MM.1S (cell line): ENCODE results near the gene UGT1A5.
"Not testable (repeated sequence)": the region's sequence is repeated elsewhere in the genome, so short reads cannot be mapped to it uniquely, and the experiment has no call there.

Source experiments
- DNase-seq: peaks from one replicate; pipeline ENCODE4 v3.0.0-alpha.2; 2015
- H2AFZ ChIP-seq: fragments of 300-600 bp; sonication (generic); 2 replicates; pipeline ENCODE4 v1.6.0; 2016; ENCODE audit warnings: antibody characterized with exemption, low read length
- H3F3A ChIP-seq: fragments of 300-600 bp; sonication (generic); 2 replicates; pipeline ENCODE4 v1.6.1; 2016; ENCODE audit warnings: mild to moderate bottlenecking, antibody characterized with exemption, low read length, moderate library complexity, mixed read lengths; ENCODE audit not compliant: insufficient read depth
- H3K27ac ChIP-seq: fragments of 300-600 bp; sonication (generic); 2 replicates; pipeline ENCODE4 v1.5.1; 2016; ENCODE audit warnings: mild to moderate bottlenecking, low read length
- H3K27me3 ChIP-seq: fragments of 300-600 bp; sonication (generic); replicated peaks from 2 replicates; pipeline ENCODE4 v1.6.0; 2016; ENCODE audit warnings: low read length; ENCODE audit not compliant: insufficient read depth
- H3K36me3 ChIP-seq: fragments of 300-600 bp; sonication (generic); replicated peaks from 2 replicates; pipeline ENCODE4 v1.6.1; 2016; ENCODE audit warnings: mild to moderate bottlenecking, low read length, mixed read lengths; ENCODE audit not compliant: insufficient read depth
- H3K4me1 ChIP-seq: fragments of 300-600 bp; sonication (generic); 2 replicates; pipeline ENCODE4 v1.6.1; 2016; ENCODE audit warnings: low read length, mixed read lengths
- H3K4me2 ChIP-seq: fragments of 300-600 bp; sonication (generic); 2 replicates; pipeline ENCODE4 v1.6.0; 2016; ENCODE audit warnings: low read depth, low read length
- H3K4me3 ChIP-seq: fragments of 300-600 bp; sonication (generic); 2 replicates; pipeline ENCODE4 v1.5.1; 2016; ENCODE audit warnings: low read length, mixed read lengths
- H3K79me2 ChIP-seq: fragments of 300-600 bp; sonication (generic); 2 replicates; pipeline ENCODE4 v1.6.1; 2016; ENCODE audit warnings: mixed run types, low read length, mixed read lengths
- H3K9ac ChIP-seq: fragments of 300-600 bp; sonication (generic); 2 replicates; pipeline ENCODE4 v1.6.1; 2016; ENCODE audit warnings: low read length, mixed read lengths
- H3K9me2 ChIP-seq: fragments of 300-600 bp; sonication (generic); replicated peaks from 2 replicates; pipeline ENCODE4 v1.6.1; 2016; ENCODE audit warnings: mild to moderate bottlenecking, low read length, mixed read lengths; ENCODE audit not compliant: insufficient read depth
- H3K9me3 ChIP-seq: fragments of 300-600 bp; sonication (generic); replicated peaks from 2 replicates; pipeline ENCODE4 v1.6.1; 2016; ENCODE audit warnings: mild to moderate bottlenecking, low read length, mixed read lengths; ENCODE audit not compliant: insufficient read depth
- H4K20me1 ChIP-seq: fragments of 300-600 bp; sonication (generic); 2 replicates; pipeline ENCODE4 v1.6.1; 2016; ENCODE audit warnings: mild to moderate bottlenecking, low read length, moderate library complexity, mixed read lengths; ENCODE audit not compliant: insufficient read depth
- EZH2 ChIP-seq: fragments of 300-600 bp; sonication (generic); optimal IDR thresholded peaks from 2 replicates; pipeline ENCODE3; 2017; ENCODE audit warnings: low read depth, mild to moderate bottlenecking, antibody characterized with exemption, low read length, mixed read lengths
- EZH2phosphoT487 ChIP-seq: fragments of 300-600 bp; sonication (generic); IDR thresholded peaks from 2 replicates; pipeline ENCODE4 v1.6.1; 2018; ENCODE audit warnings: antibody characterized with exemption, low read length
- TF ChIP-seq, protein P1 (sequence below): fragments of 300-600 bp; sonication (generic); IDR thresholded peaks from 2 replicates; pipeline ENCODE4 v1.5.1; 2016; ENCODE audit warnings: antibody characterized with exemption, low read length, mixed read lengths

Gene UGT1A5

GRCh38 chr2:233746475-233747282, 34.0 kb downstream of the UGT1A5 start:
- no peak for DNase-seq

DNA sequence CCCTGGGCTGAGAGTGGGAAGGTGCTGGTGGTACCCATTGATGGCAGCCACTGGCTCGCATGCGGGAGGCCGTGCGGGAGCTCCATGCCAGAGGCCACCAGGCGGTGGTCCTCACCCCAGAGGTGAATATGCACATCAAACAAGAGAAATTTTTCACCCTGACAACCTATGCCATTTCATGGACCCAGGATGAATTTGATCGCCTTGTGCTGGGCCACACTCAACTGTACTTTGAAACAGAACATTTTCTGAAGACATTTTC, 34.5 kb downstream of the UGT1A5 start:
- H3K27ac ChIP-seq: no peak overlapping the region

More at GRCh38 chr2:233746475-233747282, 34.0 kb downstream of the UGT1A5 start:
- Histone ChIP-seq H3K9me2 (no peaks in the 10 kb centered on the region), H3K27me3 (no peaks in the 10 kb centered on the region), H3K9me3 (no peaks in the 10 kb centered on the region), H3K79me2 (no peaks in the 10 kb centered on the region), H2AFZ (no peak overlapping the region), H3F3A (no peaks in the 10 kb centered on the region), H3K4me3 (no peak overlapping the region), H3K27ac (no peak overlapping the region), H4K20me1 (no peaks in the 10 kb centered on the region), H3K36me3 (no peaks in the 10 kb centered on the region), H3K9ac (no peak overlapping the region), H3K4me1 (no peaks in the 10 kb centered on the region), H3K4me2 (no peak overlapping the region)
- no peak for TF ChIP-seq EZH2phosphoT487
- TF ChIP-seq, protein P1, sequence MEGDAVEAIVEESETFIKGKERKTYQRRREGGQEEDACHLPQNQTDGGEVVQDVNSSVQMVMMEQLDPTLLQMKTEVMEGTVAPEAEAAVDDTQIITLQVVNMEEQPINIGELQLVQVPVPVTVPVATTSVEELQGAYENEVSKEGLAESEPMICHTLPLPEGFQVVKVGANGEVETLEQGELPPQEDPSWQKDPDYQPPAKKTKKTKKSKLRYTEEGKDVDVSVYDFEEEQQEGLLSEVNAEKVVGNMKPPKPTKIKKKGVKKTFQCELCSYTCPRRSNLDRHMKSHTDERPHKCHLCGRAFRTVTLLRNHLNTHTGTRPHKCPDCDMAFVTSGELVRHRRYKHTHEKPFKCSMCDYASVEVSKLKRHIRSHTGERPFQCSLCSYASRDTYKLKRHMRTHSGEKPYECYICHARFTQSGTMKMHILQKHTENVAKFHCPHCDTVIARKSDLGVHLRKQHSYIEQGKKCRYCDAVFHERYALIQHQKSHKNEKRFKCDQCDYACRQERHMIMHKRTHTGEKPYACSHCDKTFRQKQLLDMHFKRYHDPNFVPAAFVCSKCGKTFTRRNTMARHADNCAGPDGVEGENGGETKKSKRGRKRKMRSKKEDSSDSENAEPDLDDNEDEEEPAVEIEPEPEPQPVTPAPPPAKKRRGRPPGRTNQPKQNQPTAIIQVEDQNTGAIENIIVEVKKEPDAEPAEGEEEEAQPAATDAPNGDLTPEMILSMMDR: no peak
- TF ChIP-seq EZH2: no peak

DNA sequence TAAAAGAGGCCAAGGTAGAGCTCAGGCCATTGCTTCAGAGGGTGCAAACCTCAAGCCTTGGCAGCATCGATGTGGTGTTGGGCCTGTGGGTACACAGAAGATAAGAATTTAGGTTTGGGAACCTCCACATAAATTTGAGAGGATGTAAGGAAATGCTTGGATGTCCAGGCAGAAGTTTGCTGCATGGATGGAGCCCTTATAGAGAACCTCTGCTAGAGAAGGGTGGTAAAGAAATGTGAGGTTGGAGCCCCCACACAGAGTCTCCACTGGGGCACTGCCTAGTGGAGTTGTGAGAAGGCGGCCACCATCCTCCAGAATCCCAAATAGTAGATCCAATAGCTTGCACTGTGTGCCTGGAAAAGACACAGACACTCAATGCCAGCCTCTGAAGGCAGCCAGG, 38.0 kb downstream of the UGT1A5 start:
- H3K27ac ChIP-seq, H3K9me2 ChIP-seq, H3K4me3 ChIP-seq, H3F3A ChIP-seq, DNase-seq, H2AFZ ChIP-seq, H3K9me3 ChIP-seq, H3K4me1 ChIP-seq, H3K36me3 ChIP-seq, H3K27me3 ChIP-seq, H4K20me1 ChIP-seq, H3K79me2 ChIP-seq, H3K4me2 ChIP-seq, H3K9ac ChIP-seq: not testable (repeated sequence)

More for the DNA sequence above, 34.5 kb downstream of the UGT1A5 start:
- TF ChIP-seq, protein P1: no peak
- TF ChIP-seq EZH2phosphoT487: no peak
- no peak for TF ChIP-seq EZH2
- H3K9me3 ChIP-seq: no peaks in the 10 kb centered on the region
- no peak overlapping the region for H3K4me3 ChIP-seq
- no peak for DNase-seq
- H3F3A ChIP-seq: no peaks in the 10 kb centered on the region
- no peak overlapping the region for H3K4me2 ChIP-seq
- H3K9me2 ChIP-seq: no peaks in the 10 kb centered on the region
- no peaks in the 10 kb centered on the region for H3K36me3 ChIP-seq
- no peak overlapping the region for H2AFZ ChIP-seq
- H3K9ac ChIP-seq: no peak overlapping the region
- H3K27me3 ChIP-seq: no peaks in the 10 kb centered on the region
- H3K4me1 ChIP-seq: no peaks in the 10 kb centered on the region
- H3K79me2 ChIP-seq: no peaks in the 10 kb centered on the region
- H4K20me1 ChIP-seq: no peaks in the 10 kb centered on the region

- not testable (repeated sequence) for H3K4me3 ChIP-seq, H3K79me2 ChIP-seq, H3K9me3 ChIP-seq, H3K9ac ChIP-seq, DNase-seq, H3F3A ChIP-seq, H3K9me2 ChIP-seq, H4K20me1 ChIP-seq, H3K4me1 ChIP-seq, H3K4me2 ChIP-seq, H2AFZ ChIP-seq, H3K27ac ChIP-seq, H3K36me3 ChIP-seq, H3K27me3 ChIP-seq
Observed at GRCh38 chr2:233751212-233752009, 38.7 kb downstream of the UGT1A5 start.
